ENCODE results near the gene SEMA3A. TPM values are rescaled to one million over a fixed set of nuclear protein-coding genes. Genes with fewer than 3 reads are reported as not detected.

SEMA3A gene
- total RNA-seq, 2 experiments from 2014 or later: 1.2 to 1.7 TPM

DNA sequence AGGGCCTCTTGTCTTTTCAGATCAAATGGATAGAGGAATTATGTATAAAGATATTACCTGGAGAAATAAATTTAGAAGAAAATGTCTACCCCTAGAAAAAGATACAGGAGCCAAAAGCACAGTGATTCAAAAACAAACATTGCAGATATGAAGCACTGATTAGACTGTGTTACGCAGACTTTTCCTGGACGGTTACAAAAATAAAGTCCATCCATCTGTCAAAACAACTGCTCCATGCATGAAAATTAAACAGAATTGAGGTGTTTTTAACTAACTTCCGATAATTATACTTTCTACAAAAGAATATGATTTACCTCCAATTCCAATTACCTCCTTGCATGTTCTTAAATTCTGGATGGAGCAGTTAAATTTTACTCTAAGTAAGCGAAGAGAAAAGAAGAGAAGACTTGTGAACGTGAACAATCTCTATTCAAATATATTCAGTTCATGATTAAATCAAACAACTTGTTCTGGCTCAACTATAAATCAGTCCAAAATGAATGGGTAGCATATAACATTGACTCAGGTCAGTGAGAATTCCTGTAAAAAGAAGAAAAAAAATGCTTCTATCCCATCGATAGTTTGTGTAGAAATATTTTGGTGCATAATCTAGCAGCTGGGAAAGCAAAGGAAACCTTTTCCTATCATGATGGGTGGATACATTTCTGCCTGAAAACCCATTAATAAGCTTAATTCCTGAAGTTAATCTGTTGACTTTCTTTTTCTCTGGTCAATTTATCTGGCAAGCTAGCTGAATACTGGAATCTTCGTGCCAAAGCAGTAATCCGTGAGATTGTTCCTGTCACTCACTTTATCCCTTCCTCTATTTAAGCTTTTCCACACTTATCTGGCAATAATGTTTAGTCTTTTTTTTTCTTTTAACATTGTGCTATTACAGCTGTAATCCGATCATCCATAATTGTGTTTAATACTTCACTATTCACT, 80.4 kb downstream of the SEMA3A start:
- CTCF ChIA-PET: no interaction called here

DNA sequence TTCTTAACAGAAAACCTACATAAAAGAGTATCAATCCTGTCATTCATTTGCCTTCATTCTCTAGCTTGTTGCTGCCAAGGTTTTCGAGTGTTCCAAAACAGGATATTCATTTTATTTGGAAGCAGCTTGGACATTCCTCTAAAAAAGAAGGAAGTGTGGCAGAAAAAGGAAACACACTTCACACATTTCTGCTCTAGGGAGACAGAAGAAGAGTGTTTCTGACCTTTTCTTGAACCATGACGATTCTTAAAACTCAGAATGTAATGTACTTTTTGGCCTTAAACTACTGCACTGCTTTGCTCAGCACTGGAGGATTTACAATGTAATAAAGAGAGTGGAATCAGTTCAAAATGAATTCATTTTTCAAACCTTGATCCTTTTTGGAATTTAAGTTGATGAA, 81.3 kb downstream of the SEMA3A start:
- POLR2A ChIA-PET: no interaction called here
- TF ChIP-seq, protein P1, sequence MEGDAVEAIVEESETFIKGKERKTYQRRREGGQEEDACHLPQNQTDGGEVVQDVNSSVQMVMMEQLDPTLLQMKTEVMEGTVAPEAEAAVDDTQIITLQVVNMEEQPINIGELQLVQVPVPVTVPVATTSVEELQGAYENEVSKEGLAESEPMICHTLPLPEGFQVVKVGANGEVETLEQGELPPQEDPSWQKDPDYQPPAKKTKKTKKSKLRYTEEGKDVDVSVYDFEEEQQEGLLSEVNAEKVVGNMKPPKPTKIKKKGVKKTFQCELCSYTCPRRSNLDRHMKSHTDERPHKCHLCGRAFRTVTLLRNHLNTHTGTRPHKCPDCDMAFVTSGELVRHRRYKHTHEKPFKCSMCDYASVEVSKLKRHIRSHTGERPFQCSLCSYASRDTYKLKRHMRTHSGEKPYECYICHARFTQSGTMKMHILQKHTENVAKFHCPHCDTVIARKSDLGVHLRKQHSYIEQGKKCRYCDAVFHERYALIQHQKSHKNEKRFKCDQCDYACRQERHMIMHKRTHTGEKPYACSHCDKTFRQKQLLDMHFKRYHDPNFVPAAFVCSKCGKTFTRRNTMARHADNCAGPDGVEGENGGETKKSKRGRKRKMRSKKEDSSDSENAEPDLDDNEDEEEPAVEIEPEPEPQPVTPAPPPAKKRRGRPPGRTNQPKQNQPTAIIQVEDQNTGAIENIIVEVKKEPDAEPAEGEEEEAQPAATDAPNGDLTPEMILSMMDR (IDR thresholded peaks at IDR 0.05): no peak
- H3K27ac Mint-ChIP-seq: no peak overlapping the region
- CTCF ChIA-PET: no interaction called here
- ATAC-seq (no peak), DNase-seq (no peak)
- no peak overlapping the region for H3K4me3 Mint-ChIP-seq
- no peaks in the 10 kb centered on the region for H3K9me3 Mint-ChIP-seq
- no peaks in the 10 kb centered on the region for H3K4me1 Mint-ChIP-seq (ENCODE audit: low read depth)
- H3K36me3 Mint-ChIP-seq (ENCODE audit: low read depth): no peaks in the 10 kb centered on the region
- intact Hi-C loops (cut with micrococcal nuclease): no loop called here
- no peaks in the 10 kb centered on the region for H3K27me3 Mint-ChIP-seq

More for the DNA sequence above, 80.4 kb downstream of the SEMA3A start:
- H3K9me3 Mint-ChIP-seq: no peaks in the 10 kb centered on the region
- TF ChIP-seq, protein P1 (IDR thresholded peaks at IDR 0.05): no peak
- intact Hi-C loops (cut with micrococcal nuclease): no loop called here
- H3K27ac Mint-ChIP-seq: no peak overlapping the region
- DNase-seq: no peak
- no peak overlapping the region for H3K4me3 Mint-ChIP-seq
- H3K36me3 Mint-ChIP-seq (ENCODE audit: low read depth): no peaks in the 10 kb centered on the region
- no peaks in the 10 kb centered on the region for H3K4me1 Mint-ChIP-seq (ENCODE audit: low read depth)
- POLR2A ChIA-PET: no interaction called here
- ATAC-seq: no peak
- no peaks in the 10 kb centered on the region for H3K27me3 Mint-ChIP-seq

DNA sequence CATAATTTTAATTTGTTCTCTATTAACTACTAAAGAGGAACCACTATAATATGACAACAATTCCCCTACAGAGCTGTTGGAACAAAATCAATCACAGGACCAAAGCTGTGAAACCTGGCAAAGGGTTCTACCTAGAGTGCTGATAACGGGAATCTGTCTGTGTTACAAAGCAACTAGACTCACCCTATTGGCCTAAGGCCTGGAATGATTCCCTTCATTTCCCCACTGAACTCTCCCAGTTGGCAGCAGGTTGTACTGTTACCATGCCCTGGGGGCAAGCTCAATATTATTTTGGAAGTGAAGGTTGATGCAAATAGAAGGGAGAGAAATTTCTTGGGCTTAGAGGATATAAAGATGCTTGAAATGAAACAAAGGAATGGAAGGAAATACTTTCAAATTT, 81.8 kb downstream of the SEMA3A start:
- no peak for ATAC-seq
- TF ChIP-seq, protein P1 (IDR thresholded peaks at IDR 0.05): no peak
- no peaks in the 10 kb centered on the region for H3K4me1 Mint-ChIP-seq (ENCODE audit: low read depth)

DNA sequence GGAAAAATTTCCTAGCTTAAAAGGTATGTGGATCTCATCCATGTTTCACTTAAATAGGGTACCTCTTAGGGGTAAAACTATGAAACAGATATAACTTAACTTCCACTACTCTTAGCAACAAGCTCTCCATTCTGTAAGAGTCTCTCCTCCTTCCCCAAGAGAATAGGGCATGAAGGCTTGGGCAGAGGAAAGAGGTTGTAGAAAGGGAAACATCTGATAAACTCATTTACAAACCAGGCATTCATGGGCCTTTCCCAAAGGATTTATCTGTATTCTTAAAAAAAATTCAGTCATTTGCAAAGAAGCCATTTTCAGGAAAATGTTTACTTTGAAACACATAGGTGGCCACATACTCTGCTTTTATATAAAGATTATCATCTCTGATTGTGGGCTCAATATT, 82.7 kb downstream of the SEMA3A start:
- intact Hi-C loops (cut with micrococcal nuclease): no loop called here
- CTCF ChIA-PET: no interaction called here
- Mint-ChIP-seq H3K9me3 (no peaks in the 10 kb centered on the region), H3K27ac (no peak overlapping the region), H3K36me3 (ENCODE audit: low read depth) (no peaks in the 10 kb centered on the region), H3K4me3 (no peak overlapping the region), H3K4me1 (ENCODE audit: low read depth) (no peaks in the 10 kb centered on the region), H3K27me3 (no peaks in the 10 kb centered on the region)
- DNase-seq: no peak
- TF ChIP-seq, protein P1 (IDR thresholded peaks at IDR 0.05): no peak
- ATAC-seq: no peak
- POLR2A ChIA-PET: no interaction called here

More for the DNA sequence above, 81.8 kb downstream of the SEMA3A start:
- POLR2A ChIA-PET: no interaction called here
- intact Hi-C loops (cut with micrococcal nuclease): no loop called here
- no peaks in the 10 kb centered on the region for H3K27me3 Mint-ChIP-seq
- no peaks in the 10 kb centered on the region for H3K36me3 Mint-ChIP-seq (ENCODE audit: low read depth)
- no peak overlapping the region for H3K27ac Mint-ChIP-seq
- CTCF ChIA-PET: no interaction called here
- no peaks in the 10 kb centered on the region for H3K9me3 Mint-ChIP-seq
- DNase-seq: no peak
- no peak overlapping the region for H3K4me3 Mint-ChIP-seq

DNA sequence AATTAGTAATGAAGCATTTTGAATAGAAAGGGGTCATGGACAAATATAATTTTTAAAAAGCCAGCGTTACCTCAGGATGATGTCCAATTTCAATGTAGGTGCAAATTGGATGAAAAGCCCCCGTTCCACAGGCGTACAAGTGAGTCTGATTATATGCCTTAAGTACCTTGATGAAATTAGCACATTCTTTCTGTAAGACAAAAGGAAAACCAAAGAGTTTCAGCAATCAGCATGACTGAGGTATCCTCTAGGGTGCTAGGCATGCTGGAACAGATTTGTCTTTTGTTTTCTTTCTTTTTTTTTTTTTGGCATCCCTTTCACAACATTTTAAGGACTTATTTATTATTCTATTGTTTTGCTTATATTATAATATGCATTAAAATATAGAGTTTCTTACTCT, 84.2 kb downstream of the SEMA3A start:
- ChIA-PET POLR2A (no interaction called here), CTCF (no interaction called here)
- H3K27ac Mint-ChIP-seq: no peak overlapping the region
- no peak overlapping the region for H3K4me3 Mint-ChIP-seq
- H3K4me1 Mint-ChIP-seq (ENCODE audit: low read depth): no peaks in the 10 kb centered on the region
- ATAC-seq (no peak), DNase-seq (no peak)
- H3K36me3 Mint-ChIP-seq (ENCODE audit: low read depth): no peaks in the 10 kb centered on the region
- H3K9me3 Mint-ChIP-seq: no peaks in the 10 kb centered on the region
- no peaks in the 10 kb centered on the region for H3K27me3 Mint-ChIP-seq
- TF ChIP-seq, protein P1 (IDR thresholded peaks at IDR 0.05): no peak
- intact Hi-C loops (cut with micrococcal nuclease): no loop called here
